GM23338 (cell line): ENCODE data around the gene ENTHD1. TPM values are rescaled to one million over a fixed set of nuclear protein-coding genes. Genes with fewer than 3 reads are reported as not detected.

Source experiments
- ATAC-seq: fragments of 200-7000 bp; cut with Tn5 transposase; 3 replicates; pipeline ENCODE4 v1.9.1; 2020
- DNase-seq: peaks from one replicate; pipeline ENCODE4 v3.0.0-alpha.2; 2015; ENCODE audit warnings: low spot score
- H2AFZ ChIP-seq: fragments of 200-600 bp; sonication (generic); 2 replicates; pipeline ENCODE4 v1.8.0; 2016; ENCODE audit warnings: antibody characterized with exemption, mild to moderate bottlenecking, moderate library complexity
- H3F3A ChIP-seq: fragments of 200-600 bp; sonication (generic); replicated peaks from 2 replicates; pipeline ENCODE4 v1.8.0; 2017; ENCODE audit warnings: antibody characterized with exemption, mixed run types, low read depth
- H3K27ac ChIP-seq: fragments of 200-600 bp; sonication (generic); 2 replicates; pipeline ENCODE4 v1.6.1; 2016; ENCODE audit warnings: low read depth
- H3K27me3 ChIP-seq: fragments of 200-600 bp; sonication (generic); 2 replicates; pipeline ENCODE4 v1.8.0; 2016; ENCODE audit warnings: mild to moderate bottlenecking, mixed run types, moderate library complexity; ENCODE audit not compliant: insufficient read depth
- H3K36me3 ChIP-seq: fragments of 200-600 bp; sonication (generic); 2 replicates; pipeline ENCODE4 v1.8.0; 2016; ENCODE audit warnings: mild to moderate bottlenecking; ENCODE audit not compliant: insufficient read depth
- H3K4me1 ChIP-seq: fragments of 200-600 bp; sonication (generic); 2 replicates; pipeline ENCODE4 v1.8.0; 2016; ENCODE audit warnings: mild to moderate bottlenecking, moderate library complexity; ENCODE audit not compliant: insufficient read depth
- H3K4me2 ChIP-seq: fragments of 200-600 bp; sonication (generic); 2 replicates; pipeline ENCODE4 v1.7.1; 2017; ENCODE audit warnings: mixed run types
- H3K4me3 ChIP-seq: fragments of 200-600 bp; sonication (generic); 2 replicates; pipeline ENCODE4 v1.6.1; 2016; ENCODE audit warnings: mixed run types
- H3K79me2 ChIP-seq: fragments of 200-600 bp; sonication (generic); replicated peaks from 2 replicates; pipeline ENCODE4 v1.8.0; 2017; ENCODE audit warnings: mild to moderate bottlenecking; ENCODE audit not compliant: insufficient read depth
- H3K9me2 ChIP-seq: fragments of 200-600 bp; sonication (generic); 2 replicates; pipeline ENCODE4 v1.8.0; 2017; ENCODE audit not compliant: insufficient read depth
- H4K20me1 ChIP-seq: fragments of 200-600 bp; sonication (generic); replicated peaks from 2 replicates; pipeline ENCODE4 v1.8.0; 2017; ENCODE audit warnings: mild to moderate bottlenecking; ENCODE audit not compliant: insufficient read depth
- H3K27ac Mint-ChIP-seq: 2 replicates; pipeline ENCODE4 v1.8.0; 2020; ENCODE audit warnings: inconsistent platforms, mild to moderate bottlenecking, moderate library complexity, mixed read lengths
- H3K27me3 Mint-ChIP-seq: 3 replicates; pipeline ENCODE4 v1.8.0; 2022; ENCODE audit warnings: low read depth, mild to moderate bottlenecking, moderate library complexity, mixed read lengths, inconsistent platforms; ENCODE audit not compliant: insufficient read depth, poor library complexity
- H3K36me3 Mint-ChIP-seq: 3 replicates; pipeline ENCODE4 v1.8.0; 2021; ENCODE audit warnings: low read depth, mild to moderate bottlenecking, inconsistent platforms, moderate library complexity, mixed read lengths
- H3K4me1 Mint-ChIP-seq: 3 replicates; pipeline ENCODE4 v1.8.0; 2020; ENCODE audit warnings: mild to moderate bottlenecking, inconsistent platforms, mixed read lengths
- H3K4me3 Mint-ChIP-seq: 3 replicates; pipeline ENCODE4 v1.8.0; 2021; ENCODE audit warnings: moderate library complexity, mild to moderate bottlenecking, inconsistent platforms, mixed read lengths
- H3K9me3 Mint-ChIP-seq: 3 replicates; pipeline ENCODE4 v1.8.0; 2020; ENCODE audit warnings: moderate library complexity, mild to moderate bottlenecking, inconsistent platforms, mixed read lengths
- CREB1 ChIP-seq: fragments of 250-450 bp; sonication (Bioruptor Pico); IDR thresholded peaks from 2 replicates; pipeline ENCODE4 v1.5.0; 2020; ENCODE audit warnings: low read depth, mild to moderate bottlenecking, moderate library complexity
- ETS1 ChIP-seq: IDR thresholded peaks from 2 replicates; pipeline ENCODE4 v1.6.1; 2016; ENCODE audit warnings: antibody characterized with exemption
- EZH2 ChIP-seq: fragments of 200-600 bp; sonication (generic); IDR thresholded peaks from one replicate; pipeline ENCODE4 v1.8.0; 2017; ENCODE audit warnings: antibody characterized with exemption, mild to moderate bottlenecking, low read depth; ENCODE audit not compliant: unreplicated experiment
- EZH2phosphoT487 ChIP-seq: fragments of 200-600 bp; sonication (generic); IDR thresholded peaks from one replicate; pipeline ENCODE4 v1.8.1; 2018; ENCODE audit warnings: antibody characterized with exemption; ENCODE audit not compliant: unreplicated experiment
- JUNB ChIP-seq: IDR thresholded peaks from one replicate; pipeline ENCODE4 v1.6.1; 2016; ENCODE audit warnings: antibody characterized with exemption; ENCODE audit not compliant: unreplicated experiment
- NANOG ChIP-seq: IDR thresholded peaks from 2 replicates; pipeline ENCODE4 v1.6.1; 2016; ENCODE audit warnings: antibody characterized with exemption, borderline replicate concordance
- POLR2AphosphoS5 ChIP-seq: IDR thresholded peaks from 2 replicates; pipeline ENCODE4 v1.6.1; 2016; ENCODE audit warnings: antibody characterized with exemption, low read depth
- REST ChIP-seq: IDR thresholded peaks from one replicate; pipeline ENCODE4 v1.6.1; 2018; ENCODE audit warnings: antibody characterized with exemption; ENCODE audit not compliant: unreplicated experiment
- STAT1 ChIP-seq: IDR thresholded peaks from one replicate; pipeline ENCODE4 v1.6.1; 2016; ENCODE audit warnings: antibody characterized with exemption; ENCODE audit not compliant: unreplicated experiment
- ZNF114 ChIP-seq: fragments of 250-450 bp; sonication (Bioruptor Pico); IDR thresholded peaks from 2 replicates; pipeline ENCODE4 v1.5.0; 2020; ENCODE audit warnings: mild to moderate bottlenecking, moderate library complexity
- ZNF331 ChIP-seq: fragments of 250-450 bp; sonication (Bioruptor Pico); IDR thresholded peaks from 2 replicates; pipeline ENCODE4 v1.5.0; 2020; ENCODE audit warnings: low read depth, mild to moderate bottlenecking, moderate library complexity
- ZNF462 ChIP-seq: fragments of 250-450 bp; sonication (Bioruptor Pico); IDR thresholded peaks from 2 replicates; pipeline ENCODE4 v1.5.0; 2020; ENCODE audit warnings: mild to moderate bottlenecking, moderate library complexity
- polyA plus RNA-seq: library from polyadenylated mRNA; unstranded; fragments of >200 nt; fragmentation: Nextera tagmentation; extraction: Ambion mirVana; gene quantifications from 2 replicates; pipeline ENCODE4 v1.2.1, GENCODE V29; 2016
- total RNA-seq: library from RNA; depleted of rRNA; stranded (reverse); fragments of >200 nt; shearing (Covaris generic); gene quantifications from 2 replicates; pipeline ENCODE4 v1.2.3, GENCODE V29; 2014
- TF ChIP-seq, protein P1 (sequence below), 2 experiments: fragments of 200-600 bp in 1 of 2; sonication (generic) in 1 of 2; conservative IDR thresholded peaks; 2 replicates each; pipeline versions ENCODE4 v1.5.1 to v1.6.1; 2016 to 2017; ENCODE audit warnings: antibody characterized with exemption in 2 of 2, low read depth in 2 of 2, mild to moderate bottlenecking in 2 of 2, moderate library complexity in 1 of 2

Gene ENTHD1
- total and polyA plus RNA-seq, 2 experiments from 2014 or later: not detected

DNA sequence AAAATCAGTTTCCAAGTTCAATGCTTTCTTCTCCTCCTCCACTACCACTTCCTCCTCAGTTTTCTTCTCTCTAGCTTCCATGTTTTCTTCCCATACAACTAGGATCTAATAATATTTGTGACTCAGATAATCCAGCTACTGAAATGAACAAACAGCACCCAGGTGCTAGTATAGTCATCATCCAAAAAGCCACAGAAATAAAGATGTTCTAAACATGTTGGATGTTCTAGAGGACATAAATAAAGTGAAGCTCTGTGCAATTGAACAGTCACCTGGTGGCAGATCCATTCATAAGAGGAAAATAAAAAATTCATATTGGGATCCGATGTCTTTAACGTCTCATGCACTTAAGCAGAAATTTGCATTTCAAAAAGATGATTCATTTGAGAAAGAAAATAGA lies 142.8 kb downstream of the ENTHD1 start:
- TF ChIP-seq ZNF331 (CRISPR knock-in tag): no peak
- no peak for TF ChIP-seq CREB1
- TF ChIP-seq REST: no peak
- no peak for TF ChIP-seq POLR2AphosphoS5
- TF ChIP-seq JUNB: no peak
- TF ChIP-seq ETS1: no peak
- TF ChIP-seq, protein P1, sequence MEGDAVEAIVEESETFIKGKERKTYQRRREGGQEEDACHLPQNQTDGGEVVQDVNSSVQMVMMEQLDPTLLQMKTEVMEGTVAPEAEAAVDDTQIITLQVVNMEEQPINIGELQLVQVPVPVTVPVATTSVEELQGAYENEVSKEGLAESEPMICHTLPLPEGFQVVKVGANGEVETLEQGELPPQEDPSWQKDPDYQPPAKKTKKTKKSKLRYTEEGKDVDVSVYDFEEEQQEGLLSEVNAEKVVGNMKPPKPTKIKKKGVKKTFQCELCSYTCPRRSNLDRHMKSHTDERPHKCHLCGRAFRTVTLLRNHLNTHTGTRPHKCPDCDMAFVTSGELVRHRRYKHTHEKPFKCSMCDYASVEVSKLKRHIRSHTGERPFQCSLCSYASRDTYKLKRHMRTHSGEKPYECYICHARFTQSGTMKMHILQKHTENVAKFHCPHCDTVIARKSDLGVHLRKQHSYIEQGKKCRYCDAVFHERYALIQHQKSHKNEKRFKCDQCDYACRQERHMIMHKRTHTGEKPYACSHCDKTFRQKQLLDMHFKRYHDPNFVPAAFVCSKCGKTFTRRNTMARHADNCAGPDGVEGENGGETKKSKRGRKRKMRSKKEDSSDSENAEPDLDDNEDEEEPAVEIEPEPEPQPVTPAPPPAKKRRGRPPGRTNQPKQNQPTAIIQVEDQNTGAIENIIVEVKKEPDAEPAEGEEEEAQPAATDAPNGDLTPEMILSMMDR (conservative IDR thresholded peaks at IDR 0.05; ENCODE audit: low read depth in 2 of 2): no peak
- TF ChIP-seq NANOG: no peak
- TF ChIP-seq EZH2phosphoT487: no peak
- no peak for TF ChIP-seq ZNF462 (CRISPR knock-in tag)
- TF ChIP-seq EZH2: no peak
- TF ChIP-seq ZNF114 (CRISPR knock-in tag): no peak
- TF ChIP-seq STAT1: no peak
- Histone ChIP-seq H4K20me1 (no peaks in the 10 kb centered on the region), H3K36me3 (no peaks in the 10 kb centered on the region), H3K9me2 (no peaks in the 10 kb centered on the region), H3F3A (no peaks in the 10 kb centered on the region), H3K27me3 (no peaks in the 10 kb centered on the region), H3K27ac (no peak overlapping the region), H3K79me2 (no peaks in the 10 kb centered on the region), H2AFZ (no peak overlapping the region), H3K4me2 (no peak overlapping the region), H3K4me1 (no peaks in the 10 kb centered on the region), H3K4me3 (no peak overlapping the region)
- Mint-ChIP-seq H3K4me1 (no peaks in the 10 kb centered on the region; the same call in 2 of the 3 replicates), H3K36me3 (no peaks in the 10 kb centered on the region), H3K27ac (no peak overlapping the region), H3K27me3 (no peaks in the 10 kb centered on the region), H3K9me3 (no peaks in the 10 kb centered on the region), H3K4me3 (no peak overlapping the region)
- no peak for DNase-seq
- no peak for ATAC-seq
